ENCODE results near the gene DHRS11. TPM values are rescaled to one million over a fixed set of nuclear protein-coding genes. Genes with fewer than 3 reads are reported as not detected.

DHRS11 gene
- total RNA-seq, 2 experiments from 2014 or later, result 7.2 to 13.9 TPM

- Histone ChIP-seq H3K27ac (ENCODE audit: low read depth, low read length, poor library complexity, severe bottlenecking) (no peak overlapping the region), H3K4me1 (ENCODE audit: insufficient read depth, low read length, poor library complexity, severe bottlenecking) (peaks cover 19% of the 10 kb centered on the region), H3K4me2 (ENCODE audit: low read length) (no peak overlapping the region), H4K20me1 (ENCODE audit: insufficient read depth, low read length) (peaks cover 3% of the 10 kb centered on the region; the same call in 1 of the 2 replicates), H3K9me2 (ENCODE audit: insufficient read depth, low read length) (no peaks in the 10 kb centered on the region), H3K9me3 (ENCODE audit: low read length) (no peaks in the 10 kb centered on the region), H2AFZ (ENCODE audit: low read length) (no peak overlapping the region), H3K79me2 (ENCODE audit: insufficient read depth, low read depth, low read length) (no peaks in the 10 kb centered on the region), H3K4me3 (ENCODE audit: low read depth, low read length, poor library complexity, severe bottlenecking) (no peak overlapping the region), H3K36me3 (ENCODE audit: insufficient read depth, low read length) (peaks cover 25% of the 10 kb centered on the region)
- no peak for DNase-seq (ENCODE audit: low spot score)
- TF ChIP-seq EZH2phosphoT487 (IDR thresholded peaks at IDR 0.05; ENCODE audit: borderline replicate concordance, low read depth, low read length), result no peak
- TF ChIP-seq CTCF (conservative IDR thresholded peaks at IDR 0.05; ENCODE audit: low read length), result no peak
- intact Hi-C loops (cut with micrococcal nuclease; ENCODE audit: unreplicated experiment), result no loop called here
- BruUV-seq (replicated peaks), result no TSS peak
- ChIA-PET CTCF (ENCODE audit: unreplicated experiment) (no interaction called here), POLR2A (interaction anchor here (1.2 to 1.4 kb wide), 2 partner anchors 8 to 47 kb away, joined by 4 to 10 read pairs; partner anchors contain the start of gene MRM1)
Measured at GRCh38 chr17:36593656-36594316, 2.1 kb downstream of the DHRS11 start.

GRCh38 chr17:36594626-36595401 lies 3.1 kb downstream of the DHRS11 start:
- intact Hi-C loops (cut with micrococcal nuclease; ENCODE audit: unreplicated experiment), result no loop called here
- CTCF ChIA-PET (ENCODE audit: unreplicated experiment), result no interaction called here
- BruUV-seq (replicated peaks), result no TSS peak
- Histone ChIP-seq H3K36me3 (ENCODE audit: insufficient read depth, low read length) (peaks cover 15% of the 10 kb centered on the region), H3K79me2 (ENCODE audit: insufficient read depth, low read depth, low read length) (no peaks in the 10 kb centered on the region), H3K4me2 (ENCODE audit: low read length) (no peak overlapping the region), H4K20me1 (ENCODE audit: insufficient read depth, low read length) (no peaks in the 10 kb centered on the region; the same call in 1 of the 2 replicates), H3K9me3 (ENCODE audit: low read length) (no peaks in the 10 kb centered on the region), H2AFZ (ENCODE audit: low read length) (no peak overlapping the region), H3K9me2 (ENCODE audit: insufficient read depth, low read length) (no peaks in the 10 kb centered on the region), H3K4me3 (ENCODE audit: low read depth, low read length, poor library complexity, severe bottlenecking) (no peak overlapping the region), H3K4me1 (ENCODE audit: insufficient read depth, low read length, poor library complexity, severe bottlenecking) (peaks cover 19% of the 10 kb centered on the region), H3K27ac (ENCODE audit: low read depth, low read length, poor library complexity, severe bottlenecking) (no peak overlapping the region)
- TF ChIP-seq CTCF (conservative IDR thresholded peaks at IDR 0.05; ENCODE audit: low read length), result no peak
- TF ChIP-seq EZH2phosphoT487 (IDR thresholded peaks at IDR 0.05; ENCODE audit: borderline replicate concordance, low read depth, low read length), result no peak
- POLR2A ChIA-PET, result interaction anchor here (0.6 to 1.1 kb wide), 4 partner anchors 9 to 814 kb away, joined by 3 to 7 read pairs (median 4); no protein-coding TSS in a partner anchor
- DNase-seq (ENCODE audit: low spot score), result no peak
